ENCODE data around the gene TNS1. TPM values are rescaled to one million over a fixed set of nuclear protein-coding genes. Genes with fewer than 3 reads are reported as not detected.
"Not testable (repeated sequence)": the region's sequence is repeated elsewhere in the genome, so short reads cannot be mapped to it uniquely, and the experiment has no call there.

Gene TNS1
- total RNA-seq, 1 donor from 2014 or later: 0.13 TPM

DNA sequence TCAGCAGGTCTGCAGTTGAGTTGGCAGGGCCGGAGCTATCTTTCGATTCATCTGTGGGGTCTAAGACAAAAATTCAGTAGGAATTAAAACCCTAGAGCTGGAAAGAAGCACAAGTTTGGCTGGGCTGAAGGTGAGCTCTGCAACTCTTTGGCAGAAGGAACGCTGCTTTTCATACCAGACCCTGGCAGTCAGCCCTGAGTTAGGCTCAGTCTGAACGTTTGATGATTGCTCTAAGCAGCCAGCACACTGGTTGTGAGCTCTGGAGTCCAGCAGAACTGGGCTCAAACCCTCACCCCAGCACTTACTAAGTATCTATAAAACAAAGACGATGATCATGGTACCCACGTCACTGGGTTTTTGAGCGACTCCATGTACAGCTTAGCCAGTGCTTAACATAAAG, 192.5 kb downstream of the TNS1 start:
- Mint-ChIP-seq H3K4me3 (no peak overlapping the region), H3K27ac (no peak overlapping the region), H3K4me1 (no peaks in the 10 kb centered on the region), H3K9me3 (no peaks in the 10 kb centered on the region), H3K36me3 (ENCODE audit: low read depth) (no peaks in the 10 kb centered on the region), H3K27me3 (no peaks in the 10 kb centered on the region)
- intact Hi-C loops (cut with micrococcal nuclease): no loop called here
- ChIA-PET POLR2A (no interaction called here), CTCF (interaction anchor here (1.5 kb wide), 1 partner anchor 25 kb away, joined by 4 read pairs; no protein-coding TSS in a partner anchor)
- ATAC-seq (ENCODE audit: low read depth): no peak
- no peak for DNase-seq
- no peak for TF ChIP-seq CTCF (IDR thresholded peaks at IDR 0.05)

- Mint-ChIP-seq H3K27me3 (no peaks in the 10 kb centered on the region), H3K36me3 (ENCODE audit: low read depth) (no peaks in the 10 kb centered on the region), H3K4me3 (no peak overlapping the region), H3K4me1 (no peaks in the 10 kb centered on the region), H3K27ac (no peak overlapping the region), H3K9me3 (no peaks in the 10 kb centered on the region)
- CTCF ChIA-PET: interaction anchor here (1.5 kb wide), 1 partner anchor 24 kb away, joined by 4 read pairs; no protein-coding TSS in a partner anchor
- ATAC-seq (ENCODE audit: low read depth) (no peak), DNase-seq (no peak)
- intact Hi-C loops (cut with micrococcal nuclease): no loop called here
- no peak for TF ChIP-seq CTCF (IDR thresholded peaks at IDR 0.05)
- POLR2A ChIA-PET: no interaction called here
Measured at GRCh38 chr2:217809736-217810135, 193.1 kb downstream of the TNS1 start.

DNA sequence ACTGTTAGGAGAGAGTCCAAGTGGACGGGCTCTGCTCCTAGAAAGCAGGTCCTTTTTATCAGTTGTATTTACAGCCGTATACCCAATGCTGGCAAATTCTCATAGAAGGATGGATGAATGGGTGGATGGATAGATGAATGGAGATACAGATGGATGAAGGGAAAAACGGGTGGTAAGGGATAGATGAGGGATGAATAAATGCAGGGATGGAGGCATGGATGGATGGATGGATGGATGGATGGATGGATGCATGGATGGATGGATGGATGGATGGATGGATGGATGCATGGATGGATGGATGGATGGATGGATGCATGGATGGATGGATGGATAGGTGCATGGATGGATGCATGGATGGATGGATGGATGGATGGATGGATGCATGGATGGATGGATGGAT, 193.8 kb downstream of the TNS1 start:
- H3K36me3 Mint-ChIP-seq (ENCODE audit: low read depth); ATAC-seq (ENCODE audit: low read depth); H3K4me3 Mint-ChIP-seq; H3K27ac Mint-ChIP-seq; CTCF ChIA-PET; H3K27me3 Mint-ChIP-seq; H3K4me1 Mint-ChIP-seq; DNase-seq; intact Hi-C loops (cut with micrococcal nuclease); H3K9me3 Mint-ChIP-seq; POLR2A ChIA-PET: not testable (repeated sequence)

DNA sequence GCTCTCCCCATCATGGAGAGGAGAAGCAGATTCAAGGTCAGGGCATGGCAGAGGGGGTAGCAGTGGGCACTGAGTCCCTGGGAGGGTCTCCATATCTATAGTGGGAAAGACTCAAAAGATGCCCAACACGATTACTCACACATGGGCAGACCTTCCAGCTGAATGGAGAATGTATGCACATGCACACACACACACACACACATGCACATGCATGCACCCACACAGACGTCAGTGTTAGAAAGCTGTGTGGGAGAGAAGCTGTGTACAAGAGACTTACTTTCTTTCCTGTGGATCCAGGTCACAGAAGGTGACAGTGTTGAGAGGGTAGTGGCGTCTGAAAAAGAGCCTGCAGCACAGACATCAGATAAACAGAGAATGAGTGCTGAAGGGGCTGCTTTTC, 194.5 kb downstream of the TNS1 start:
- no peaks in the 10 kb centered on the region for H3K4me1 Mint-ChIP-seq
- no peaks in the 10 kb centered on the region for H3K36me3 Mint-ChIP-seq (ENCODE audit: low read depth)
- no peaks in the 10 kb centered on the region for H3K9me3 Mint-ChIP-seq
- no peak for DNase-seq
- ChIA-PET CTCF (no interaction called here), POLR2A (no interaction called here)
- no peak for ATAC-seq (ENCODE audit: low read depth)
- no peak overlapping the region for H3K27ac Mint-ChIP-seq
- no peak overlapping the region for H3K4me3 Mint-ChIP-seq
- H3K27me3 Mint-ChIP-seq: no peaks in the 10 kb centered on the region
- intact Hi-C loops (cut with micrococcal nuclease): no loop called here
- no peak for TF ChIP-seq CTCF (IDR thresholded peaks at IDR 0.05)

DNA sequence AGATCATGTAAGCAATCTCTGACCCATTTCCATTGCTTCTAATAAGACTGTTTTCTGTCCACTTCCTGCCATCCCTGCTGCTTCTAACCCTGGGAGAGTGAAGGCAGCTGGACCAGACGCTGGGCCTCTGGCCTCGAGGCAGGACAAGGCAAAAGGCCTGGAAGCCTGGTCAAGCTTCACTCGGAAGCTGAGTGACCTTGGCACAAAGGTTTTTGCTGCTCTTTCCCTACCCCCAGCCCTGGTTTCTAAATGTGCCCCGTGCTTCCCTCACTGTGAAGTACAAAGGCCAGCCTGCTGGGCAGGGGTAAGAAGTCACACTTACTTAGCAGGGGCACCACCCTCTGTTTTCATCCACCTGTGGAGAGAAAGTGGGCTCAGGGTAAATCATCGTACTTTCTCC, 195.0 kb downstream of the TNS1 start:
- Mint-ChIP-seq H3K36me3 (ENCODE audit: low read depth) (no peaks in the 10 kb centered on the region), H3K9me3 (no peaks in the 10 kb centered on the region), H3K4me3 (no peak overlapping the region), H3K27ac (no peak overlapping the region), H3K4me1 (no peaks in the 10 kb centered on the region), H3K27me3 (no peaks in the 10 kb centered on the region)
- ATAC-seq (ENCODE audit: low read depth): no peak
- intact Hi-C loops (cut with micrococcal nuclease): no loop called here
- POLR2A ChIA-PET: no interaction called here
- TF ChIP-seq CTCF (IDR thresholded peaks at IDR 0.05): no peak
- DNase-seq: no peak
- CTCF ChIA-PET: no interaction called here

DNA sequence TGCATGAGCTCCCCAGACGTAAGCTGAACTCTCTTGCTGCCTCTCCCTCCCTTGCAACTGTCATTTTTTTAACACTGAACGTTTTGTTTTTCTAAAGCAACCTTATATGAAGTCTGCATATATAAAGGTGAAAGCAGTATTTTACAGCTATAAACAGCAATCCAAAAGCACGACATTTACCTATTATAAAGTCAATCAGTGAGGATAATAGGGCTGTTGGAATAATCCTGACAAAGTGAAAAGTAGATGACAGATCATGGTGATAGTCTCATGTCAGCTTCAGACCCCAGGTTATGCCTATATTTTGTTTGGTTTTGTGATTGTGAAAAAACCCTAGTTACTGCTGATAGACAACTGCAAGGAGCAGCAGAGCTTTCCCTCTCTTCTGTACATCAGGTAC, 195.8 kb downstream of the TNS1 start:
- ChIA-PET POLR2A (no interaction called here), CTCF (interaction anchor here (0.9 to 1.2 kb wide), 2 partner anchors 18 to 21 kb away, joined by 3 to 5 read pairs; no protein-coding TSS in a partner anchor)
- Mint-ChIP-seq H3K4me1 (no peaks in the 10 kb centered on the region), H3K27ac (no peak overlapping the region), H3K4me3 (no peak overlapping the region), H3K9me3 (no peaks in the 10 kb centered on the region), H3K36me3 (ENCODE audit: low read depth) (no peaks in the 10 kb centered on the region), H3K27me3 (no peaks in the 10 kb centered on the region)
- ATAC-seq (ENCODE audit: low read depth) (no peak), DNase-seq (no peak)
- intact Hi-C loops (cut with micrococcal nuclease): no loop called here
- no peak for TF ChIP-seq CTCF (IDR thresholded peaks at IDR 0.05)

Data from activated B cell treated with CpG ODN at 0.5 μM for 24 hours (primary cell).